K562 (cell line): ENCODE results near the gene DDR1. TPM values are rescaled to one million over a fixed set of nuclear protein-coding genes. Genes with fewer than 3 reads are reported as not detected.
A peak's percentile ranks its signal among the peaks of the same experiment; 100 is the strongest.

Source experiments
- BCL6 ChIP-seq: fragments of 250-450 bp; sonication (Bioruptor Pico); IDR thresholded peaks from 2 replicates; pipeline ENCODE4 v1.4.0; 2020
- CBFA2T3 ChIP-seq: fragments of 450-650 bp; IDR thresholded peaks from 2 replicates; pipeline ENCODE4 v1.6.1; 2017
- CXXC5 ChIP-seq: fragments of 250-450 bp; sonication (Bioruptor Pico); IDR thresholded peaks from 2 replicates; pipeline ENCODE4 v1.8.0; 2022; ENCODE audit warnings: inconsistent platforms, mild to moderate bottlenecking, moderate library complexity
- ESRRB ChIP-seq: fragments of 250-450 bp; sonication (Bioruptor Pico); IDR thresholded peaks from 2 replicates; pipeline ENCODE4 v1.5.0; 2020; ENCODE audit warnings: mild to moderate bottlenecking, moderate library complexity, borderline replicate concordance
- FOXM1 ChIP-seq, 2 experiments: fragments of 450-650 bp in 1 of 2; sonication (generic) in 1 of 2; formaldehyde crosslinking in 1 of 2; IDR thresholded peaks; 2 replicates each; pipeline versions ENCODE4 v1.6.1 to v1.9.0; 2017 to 2022; ENCODE audit warnings: low read depth in 2 of 2, mild to moderate bottlenecking in 2 of 2, missing genetic modification reagents in 1 of 2, moderate library complexity in 1 of 2
- KLF6 ChIP-seq: fragments of 250-450 bp; sonication (Bioruptor Pico); IDR thresholded peaks from 2 replicates; pipeline ENCODE4 v1.4.0; 2020; ENCODE audit warnings: mild to moderate bottlenecking, moderate library complexity, borderline replicate concordance
- MLLT1 ChIP-seq, 2 experiments: fragments of 450-650 bp; IDR thresholded peaks; 2 replicates each; pipeline ENCODE4 v1.6.1; 2016
- SMARCE1 ChIP-seq: fragments of 450-650 bp; IDR thresholded peaks from 2 replicates; pipeline ENCODE4 v1.7.1; 2016; ENCODE audit warnings: mild to moderate bottlenecking
- SRF ChIP-seq, 2 experiments: fragments of 250-450, 450-650 bp in 1 of 2; sonication (Bioruptor Pico) in 1 of 2; sonication (generic) in 1 of 2; formaldehyde crosslinking; IDR thresholded peaks; 2 replicates each; pipeline versions ENCODE4 v1.5.0 to v1.5.1; 2020 to 2022; ENCODE audit warnings: mild to moderate bottlenecking in 1 of 2, missing genetic modification reagents in 1 of 2
- STAG1 ChIP-seq: sonication (generic); formaldehyde crosslinking; IDR thresholded peaks from 2 replicates; pipeline ENCODE4 v1.5.0; 2020; ENCODE audit warnings: missing genetic modification reagents, borderline replicate concordance
- STAT5A ChIP-seq: IDR thresholded peaks from 2 replicates; pipeline ENCODE4 v1.6.1; 2012; ENCODE audit warnings: low read length, inconsistent platforms, borderline replicate concordance
- ZNF253 ChIP-seq: fragments of 250-450 bp; sonication (Bioruptor Pico); conservative IDR thresholded peaks from 2 replicates; pipeline ENCODE4 v1.6.1; 2021; ENCODE audit warnings: mild to moderate bottlenecking
- ZNF449 ChIP-seq: fragments of 250-450 bp; sonication (Bioruptor Pico); IDR thresholded peaks from 2 replicates; pipeline ENCODE4 v1.8.0; 2022; ENCODE audit warnings: moderate library complexity, mild to moderate bottlenecking, inconsistent platforms
- ZNF707 ChIP-seq: fragments of 250-450 bp; sonication (Bioruptor Pico); conservative IDR thresholded peaks from 2 replicates; pipeline ENCODE4 v1.8.0; 2022; ENCODE audit warnings: inconsistent platforms, mild to moderate bottlenecking, moderate library complexity
- ZNF766 ChIP-seq: fragments of 200-800 bp; sonication (Bioruptor generic); conservative IDR thresholded peaks from 2 replicates; pipeline ENCODE4 v1.6.1; 2016; ENCODE audit warnings: missing genetic modification characterization, missing compliant biosample characterization
- polyA plus RNA-seq, 8 experiments: library from polyadenylated mRNA; depleted of rRNA in 4 of 8; stranded (reverse) in 5 of 8; unstranded in 3 of 8; fragments of >200 nt; fragmentation: Nextera tagmentation in 2 of 8; fragmentation: Illumina TruSeq in 1 of 8; extraction: Ambion mirVana in 2 of 8; extraction: Trizol in 1 of 8; gene quantifications; 2 replicates each; pipeline versions ENCODE4 v1.2.1 to v1.2.3, GENCODE V29; 2011 to 2014; ENCODE audit warnings: inconsistent platforms in 1 of 8, missing spikeins in 1 of 8
- total RNA-seq, 7 experiments: library from RNA; depleted of rRNA in 6 of 7; stranded (reverse); fragments of >200 nt in 6 of 7; fragmentation: Illumina TruSeq in 2 of 7; extraction: Trizol in 2 of 7; gene quantifications; 2 replicates each; pipeline versions ENCODE4 v1.2.1 to v1.2.3, GENCODE V29; 2011 to 2021; ENCODE audit warnings: low replicate concordance in 1 of 7
- TF ChIP-seq, protein P1 (sequence below), 2 experiments: fragments of 450-650 bp; formaldehyde crosslinking in 1 of 2; IDR thresholded peaks; 2 replicates each; pipeline versions ENCODE4 v1.4.0 to v1.6.1; 2014 to 2020; ENCODE audit warnings: mild to moderate bottlenecking in 2 of 2, borderline replicate concordance in 1 of 2, low read depth in 1 of 2

The DDR1 gene
- total and polyA plus RNA-seq, 9 of the 15 experiments (the other 6 are each of a cell fraction or from before 2014, with no cell fraction given) = 1.4 to 44.6 (median 12.2) TPM

- no peak for TF ChIP-seq ZNF449
- peak; percentile 94 for TF ChIP-seq CBFA2T3
- TF ChIP-seq STAT5A = peak; percentile 58
- no peak for TF ChIP-seq BCL6
- peak; percentile 38; the same call in 1 of the 2 replicates for TF ChIP-seq FOXM1 (IDR thresholded peaks at IDR 0.05; ENCODE audit: low read depth)
- no peak for TF ChIP-seq FOXM1 (CRISPR knock-in tag; IDR thresholded peaks at IDR 0.05; ENCODE audit: low read depth)
- peak; percentile 79 for TF ChIP-seq SMARCE1
- peak; percentile 75 for TF ChIP-seq CXXC5 (CRISPR knock-in tag)
- TF ChIP-seq SRF (CRISPR knock-in tag; IDR thresholded peaks at IDR 0.05) = no peak
- no peak for TF ChIP-seq KLF6 (CRISPR knock-in tag)
- TF ChIP-seq STAG1 (CRISPR knock-in tag) = no peak
- TF ChIP-seq, protein P1, sequence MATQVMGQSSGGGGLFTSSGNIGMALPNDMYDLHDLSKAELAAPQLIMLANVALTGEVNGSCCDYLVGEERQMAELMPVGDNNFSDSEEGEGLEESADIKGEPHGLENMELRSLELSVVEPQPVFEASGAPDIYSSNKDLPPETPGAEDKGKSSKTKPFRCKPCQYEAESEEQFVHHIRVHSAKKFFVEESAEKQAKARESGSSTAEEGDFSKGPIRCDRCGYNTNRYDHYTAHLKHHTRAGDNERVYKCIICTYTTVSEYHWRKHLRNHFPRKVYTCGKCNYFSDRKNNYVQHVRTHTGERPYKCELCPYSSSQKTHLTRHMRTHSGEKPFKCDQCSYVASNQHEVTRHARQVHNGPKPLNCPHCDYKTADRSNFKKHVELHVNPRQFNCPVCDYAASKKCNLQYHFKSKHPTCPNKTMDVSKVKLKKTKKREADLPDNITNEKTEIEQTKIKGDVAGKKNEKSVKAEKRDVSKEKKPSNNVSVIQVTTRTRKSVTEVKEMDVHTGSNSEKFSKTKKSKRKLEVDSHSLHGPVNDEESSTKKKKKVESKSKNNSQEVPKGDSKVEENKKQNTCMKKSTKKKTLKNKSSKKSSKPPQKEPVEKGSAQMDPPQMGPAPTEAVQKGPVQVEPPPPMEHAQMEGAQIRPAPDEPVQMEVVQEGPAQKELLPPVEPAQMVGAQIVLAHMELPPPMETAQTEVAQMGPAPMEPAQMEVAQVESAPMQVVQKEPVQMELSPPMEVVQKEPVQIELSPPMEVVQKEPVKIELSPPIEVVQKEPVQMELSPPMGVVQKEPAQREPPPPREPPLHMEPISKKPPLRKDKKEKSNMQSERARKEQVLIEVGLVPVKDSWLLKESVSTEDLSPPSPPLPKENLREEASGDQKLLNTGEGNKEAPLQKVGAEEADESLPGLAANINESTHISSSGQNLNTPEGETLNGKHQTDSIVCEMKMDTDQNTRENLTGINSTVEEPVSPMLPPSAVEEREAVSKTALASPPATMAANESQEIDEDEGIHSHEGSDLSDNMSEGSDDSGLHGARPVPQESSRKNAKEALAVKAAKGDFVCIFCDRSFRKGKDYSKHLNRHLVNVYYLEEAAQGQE (IDR thresholded peaks at IDR 0.05; ENCODE audit: borderline replicate concordance) = no peak
- TF ChIP-seq, protein P1 (CRISPR knock-in tag; IDR thresholded peaks at IDR 0.05; ENCODE audit: low read depth) = no peak
- peak in 1 of 2 experiments; percentile 58; a peak in 1 of 4 replicates for TF ChIP-seq MLLT1 (IDR thresholded peaks at IDR 0.05)
- TF ChIP-seq ESRRB (CRISPR knock-in tag) = no peak
- peak; percentile 69; the same call in 1 of the 2 replicates for TF ChIP-seq ZNF766 (CRISPR knock-in tag)
- no peak for TF ChIP-seq ZNF707 (CRISPR knock-in tag)
- TF ChIP-seq ZNF253 (CRISPR knock-in tag) = no peak
Measured at GRCh38 chr6:30879684-30880427, 4.5 kb upstream of the DDR1 start (continued).
